ENCODE measurements around the gene ID2.

The ID2 gene

GRCh38 chr2:8681786-8682692 lies at the start of gene ID2:
Gene ID2, plus strand, starts transcription at chr2:8682056. Its CDS starts 110 bp downstream, at chr2:8682166.
- peak; percentile 97 for DNase-seq (ENCODE audit: low read depth)

GRCh38 chr2:8632755-8633154 lies 49.1 kb upstream of the ID2 start:
- DNase-seq (ENCODE audit: low read depth), result no peak

- DNase-seq (ENCODE audit: low read depth), result no peak
Observed at GRCh38 chr2:8633186-8633734, 48.6 kb upstream of the ID2 start.

GRCh38 chr2:8633735-8634313 lies 48.0 kb upstream of the ID2 start:
- DNase-seq (ENCODE audit: low read depth), result no peak

- DNase-seq (ENCODE audit: low read depth), result no peak
Observed at GRCh38 chr2:8634466-8635172, 47.2 kb upstream of the ID2 start.

- DNase-seq (ENCODE audit: low read depth), result no peak
Observed at GRCh38 chr2:8636041-8636491, 45.8 kb upstream of the ID2 start.

- DNase-seq (ENCODE audit: low read depth), result no peak
Observed at GRCh38 chr2:8636721-8637636, 44.9 kb upstream of the ID2 start.

GRCh38 chr2:8638327-8638726 lies 43.5 kb upstream of the ID2 start:
- DNase-seq (ENCODE audit: low read depth), result no peak

GRCh38 chr2:8639122-8639635 lies 42.7 kb upstream of the ID2 start:
- no peak for DNase-seq (ENCODE audit: low read depth)

GRCh38 chr2:8640498-8640897 lies 41.4 kb upstream of the ID2 start:
- DNase-seq (ENCODE audit: low read depth), result no peak

- no peak for DNase-seq (ENCODE audit: low read depth)
Observed at GRCh38 chr2:8641301-8641965, 40.4 kb upstream of the ID2 start.

GRCh38 chr2:8642366-8643068 lies 39.3 kb upstream of the ID2 start:
- DNase-seq (ENCODE audit: low read depth), result no peak

- DNase-seq (ENCODE audit: low read depth), result no peak
Observed at GRCh38 chr2:8643250-8643995, 38.4 kb upstream of the ID2 start.

- no peak for DNase-seq (ENCODE audit: low read depth)
Observed at GRCh38 chr2:8643996-8644356, 37.9 kb upstream of the ID2 start.

GRCh38 chr2:8644605-8645175 lies 37.2 kb upstream of the ID2 start:
- no peak for DNase-seq (ENCODE audit: low read depth)

GRCh38 chr2:8645176-8645831 lies 36.6 kb upstream of the ID2 start:
- no peak for DNase-seq (ENCODE audit: low read depth)

GRCh38 chr2:8646731-8647461 lies 35.0 kb upstream of the ID2 start:
- no peak for DNase-seq (ENCODE audit: low read depth)

GRCh38 chr2:8647462-8647857 lies 34.4 kb upstream of the ID2 start:
- DNase-seq (ENCODE audit: low read depth), result no peak
